Measurements from ENCODE around the gene SERHL2. TPM values are rescaled to one million over a fixed set of nuclear protein-coding genes. Genes with fewer than 3 reads are reported as not detected.

The SERHL2 gene
- total RNA-seq, 1 donor: 2.9 TPM

DNA sequence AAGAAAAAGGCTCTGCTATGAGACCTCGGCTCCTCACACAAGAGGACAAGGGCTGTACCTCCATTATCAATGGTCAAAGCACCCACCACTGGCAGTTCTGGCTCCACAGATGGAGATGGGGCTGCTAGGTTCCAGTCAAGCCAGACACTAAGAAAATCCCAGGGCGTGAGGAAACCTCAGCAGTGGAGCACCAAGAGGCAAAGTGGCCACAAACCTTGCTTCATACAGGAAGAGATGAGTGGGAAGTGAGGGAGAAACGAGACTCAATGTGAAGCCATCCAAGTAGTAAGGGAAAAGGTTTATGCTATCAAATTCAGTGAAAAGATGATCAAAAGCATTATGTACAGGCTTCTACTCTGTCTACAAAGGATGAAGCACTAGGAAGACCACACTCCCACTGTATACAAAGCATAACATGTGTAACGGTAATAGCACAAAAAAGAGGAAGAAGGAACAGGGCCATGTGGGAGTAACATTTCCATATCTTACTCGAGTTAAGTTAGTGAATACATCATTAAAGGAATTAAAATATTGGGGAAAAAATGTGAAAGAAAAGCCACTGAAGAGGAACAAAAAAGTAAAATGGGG is 33.9 kb downstream of the SERHL2 start:
- no peaks in the 10 kb centered on the region for H3K79me2 ChIP-seq (ENCODE audit: insufficient read depth, low read length)
- peaks cover 84% of the 10 kb centered on the region for H3K36me3 ChIP-seq (ENCODE audit: insufficient read depth, low read length)
- no peak overlapping the region for H3K4me2 ChIP-seq (ENCODE audit: insufficient read depth, low read length)
- no peaks in the 10 kb centered on the region for H3K4me1 ChIP-seq (ENCODE audit: insufficient read depth, low read length)
- TF ChIP-seq, protein P1, sequence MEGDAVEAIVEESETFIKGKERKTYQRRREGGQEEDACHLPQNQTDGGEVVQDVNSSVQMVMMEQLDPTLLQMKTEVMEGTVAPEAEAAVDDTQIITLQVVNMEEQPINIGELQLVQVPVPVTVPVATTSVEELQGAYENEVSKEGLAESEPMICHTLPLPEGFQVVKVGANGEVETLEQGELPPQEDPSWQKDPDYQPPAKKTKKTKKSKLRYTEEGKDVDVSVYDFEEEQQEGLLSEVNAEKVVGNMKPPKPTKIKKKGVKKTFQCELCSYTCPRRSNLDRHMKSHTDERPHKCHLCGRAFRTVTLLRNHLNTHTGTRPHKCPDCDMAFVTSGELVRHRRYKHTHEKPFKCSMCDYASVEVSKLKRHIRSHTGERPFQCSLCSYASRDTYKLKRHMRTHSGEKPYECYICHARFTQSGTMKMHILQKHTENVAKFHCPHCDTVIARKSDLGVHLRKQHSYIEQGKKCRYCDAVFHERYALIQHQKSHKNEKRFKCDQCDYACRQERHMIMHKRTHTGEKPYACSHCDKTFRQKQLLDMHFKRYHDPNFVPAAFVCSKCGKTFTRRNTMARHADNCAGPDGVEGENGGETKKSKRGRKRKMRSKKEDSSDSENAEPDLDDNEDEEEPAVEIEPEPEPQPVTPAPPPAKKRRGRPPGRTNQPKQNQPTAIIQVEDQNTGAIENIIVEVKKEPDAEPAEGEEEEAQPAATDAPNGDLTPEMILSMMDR (IDR thresholded peaks at IDR 0.05; ENCODE audit: extremely low read depth, low read depth, low read length): no peak
- no peaks in the 10 kb centered on the region for H3K27me3 ChIP-seq (ENCODE audit: insufficient read depth, low read length)
- no peaks in the 10 kb centered on the region for H3K9me3 ChIP-seq (ENCODE audit: low read depth, low read length)
- H2AFZ ChIP-seq (ENCODE audit: low read length): no peak overlapping the region
- no peak for DNase-seq (ENCODE audit: insufficient read length, low spot score, missing footprints)
- no peak overlapping the region for H3K4me3 ChIP-seq (ENCODE audit: insufficient read depth, low read length)
- H3K27ac ChIP-seq (ENCODE audit: low read depth, low read length): no peak overlapping the region
- H4K20me1 ChIP-seq (ENCODE audit: insufficient read depth, low read length): peaks cover 4% of the 10 kb centered on the region

DNA sequence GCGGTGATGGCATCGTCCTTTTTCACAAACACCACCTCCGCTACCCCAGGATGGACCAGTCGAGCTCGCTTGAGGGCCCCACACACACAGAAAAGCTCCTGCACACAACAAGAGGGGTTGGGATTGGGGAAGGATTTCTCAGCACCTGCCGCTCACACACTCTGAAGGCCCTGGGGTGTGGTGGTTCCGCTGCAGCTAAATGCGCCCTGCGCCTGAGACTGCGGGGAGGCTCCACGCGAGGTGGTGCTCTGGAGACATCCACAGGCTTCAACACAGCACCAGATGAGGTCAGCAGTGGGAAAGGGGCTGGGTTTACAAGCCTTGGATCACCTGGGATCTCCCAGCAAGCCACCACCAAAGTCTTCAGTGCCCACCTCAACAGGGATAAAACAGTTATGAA is 38.2 kb downstream of the SERHL2 start:
- Histone ChIP-seq H3K4me2 (ENCODE audit: insufficient read depth, low read length) (no peak overlapping the region), H3K4me3 (ENCODE audit: insufficient read depth, low read length) (no peak overlapping the region), H3K36me3 (ENCODE audit: insufficient read depth, low read length) (peaks cover 83% of the 10 kb centered on the region), H3K27ac (ENCODE audit: low read depth, low read length) (no peak overlapping the region), H4K20me1 (ENCODE audit: insufficient read depth, low read length) (peaks cover 15% of the 10 kb centered on the region), H3K79me2 (ENCODE audit: insufficient read depth, low read length) (peaks cover 16% of the 10 kb centered on the region), H3K9me3 (ENCODE audit: low read depth, low read length) (no peaks in the 10 kb centered on the region), H3K27me3 (ENCODE audit: insufficient read depth, low read length) (no peaks in the 10 kb centered on the region), H2AFZ (ENCODE audit: low read length) (no peak overlapping the region), H3K4me1 (ENCODE audit: insufficient read depth, low read length) (no peaks in the 10 kb centered on the region)
- TF ChIP-seq, protein P1 (IDR thresholded peaks at IDR 0.05; ENCODE audit: extremely low read depth, low read depth, low read length): no peak
- no peak for DNase-seq (ENCODE audit: insufficient read length, low spot score, missing footprints)

DNA sequence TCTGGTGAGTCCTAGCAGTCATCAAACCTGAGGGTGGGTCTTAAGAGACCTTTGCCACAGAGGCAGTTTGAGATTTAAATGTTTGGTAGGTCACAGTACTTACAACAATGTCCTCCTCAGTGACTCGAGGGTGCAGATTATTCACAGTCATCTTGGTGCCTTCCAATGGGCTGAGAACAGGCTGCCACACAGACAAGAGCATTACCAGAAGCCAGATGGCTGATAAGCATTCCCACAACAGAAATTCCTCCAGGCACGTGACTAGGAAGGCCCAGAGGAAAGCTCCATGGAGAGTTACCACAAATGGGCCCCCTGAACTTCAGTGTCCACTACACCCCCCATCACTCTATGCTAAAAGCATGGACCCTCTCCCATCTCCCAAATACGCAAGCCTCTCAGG is 41.7 kb downstream of the SERHL2 start:
- no peak overlapping the region for H3K27ac ChIP-seq (ENCODE audit: low read depth, low read length)
- peaks cover 38% of the 10 kb centered on the region for H3K79me2 ChIP-seq (ENCODE audit: insufficient read depth, low read length)
- peaks cover 71% of the 10 kb centered on the region for H3K36me3 ChIP-seq (ENCODE audit: insufficient read depth, low read length)
- no peak for DNase-seq (ENCODE audit: insufficient read length, low spot score, missing footprints)
- H3K4me3 ChIP-seq (ENCODE audit: insufficient read depth, low read length): no peak overlapping the region
- H3K4me1 ChIP-seq (ENCODE audit: insufficient read depth, low read length): no peaks in the 10 kb centered on the region
- peaks cover 14% of the 10 kb centered on the region for H4K20me1 ChIP-seq (ENCODE audit: insufficient read depth, low read length)
- no peaks in the 10 kb centered on the region for H3K9me3 ChIP-seq (ENCODE audit: low read depth, low read length)
- H3K27me3 ChIP-seq (ENCODE audit: insufficient read depth, low read length): no peaks in the 10 kb centered on the region
- H3K4me2 ChIP-seq (ENCODE audit: insufficient read depth, low read length): no peak overlapping the region
- no peak overlapping the region for H2AFZ ChIP-seq (ENCODE audit: low read length)
- TF ChIP-seq, protein P1 (IDR thresholded peaks at IDR 0.05; ENCODE audit: extremely low read depth, low read depth, low read length): no peak

DNA sequence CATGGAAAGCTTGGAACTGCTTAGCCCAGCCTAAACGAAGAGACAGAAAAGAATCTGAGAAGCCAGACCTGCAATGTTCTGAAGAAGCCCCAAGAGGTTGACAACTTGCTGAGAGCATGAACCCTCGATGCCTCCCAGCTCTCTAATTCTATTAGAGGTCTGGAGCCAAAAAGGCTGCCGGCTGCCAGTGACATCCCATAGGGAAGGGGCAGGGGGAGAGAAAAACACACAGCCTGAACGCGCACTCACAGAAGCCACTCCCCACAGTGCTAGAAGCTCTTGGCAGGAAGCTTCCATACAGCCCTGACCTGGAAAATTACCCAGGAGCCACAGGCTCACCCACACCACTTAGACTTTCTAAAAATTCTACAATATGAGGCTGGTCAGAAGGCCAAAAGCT is 42.6 kb downstream of the SERHL2 start:
- no peaks in the 10 kb centered on the region for H3K27me3 ChIP-seq (ENCODE audit: insufficient read depth, low read length)
- no peak for DNase-seq (ENCODE audit: insufficient read length, low spot score, missing footprints)
- H3K79me2 ChIP-seq (ENCODE audit: insufficient read depth, low read length): peaks cover 44% of the 10 kb centered on the region
- H3K4me2 ChIP-seq (ENCODE audit: insufficient read depth, low read length): no peak overlapping the region
- H4K20me1 ChIP-seq (ENCODE audit: insufficient read depth, low read length): peaks cover 14% of the 10 kb centered on the region
- H2AFZ ChIP-seq (ENCODE audit: low read length): no peak overlapping the region
- no peaks in the 10 kb centered on the region for H3K9me3 ChIP-seq (ENCODE audit: low read depth, low read length)
- H3K36me3 ChIP-seq (ENCODE audit: insufficient read depth, low read length): peaks cover 71% of the 10 kb centered on the region
- H3K27ac ChIP-seq (ENCODE audit: low read depth, low read length): no peak overlapping the region
- TF ChIP-seq, protein P1 (IDR thresholded peaks at IDR 0.05; ENCODE audit: extremely low read depth, low read depth, low read length): no peak
- H3K4me1 ChIP-seq (ENCODE audit: insufficient read depth, low read length): no peaks in the 10 kb centered on the region
- no peak overlapping the region for H3K4me3 ChIP-seq (ENCODE audit: insufficient read depth, low read length)

All from osteoblast (primary cell).